Endothelial cell of umbilical vein (primary cell): ENCODE results near the gene ADGRG2. TPM values are rescaled to one million over a fixed set of nuclear protein-coding genes. Genes with fewer than 3 reads are reported as not detected.

Source experiments
- BruUV-seq: library from RNA; stranded (reverse); fragments of 400-500 nt; replicated peaks from 2 replicates; lab custom pipeline; 2021; lab: Mats Ljungman, UMichigan
- CTCF ChIA-PET: fragments of 300-600, 350-600 bp; sonication (Branson Sonifier 250); formaldehyde crosslinking; loops from one replicate; lab custom pipeline; 2021; ENCODE audit warnings: antibody characterized with exemption, inconsistent platforms; lab: Charles Lee
- POLR2A ChIA-PET: fragments of 300-600, 350-600 bp; sonication (Branson Sonifier 250); formaldehyde crosslinking; loops from one replicate; lab custom pipeline; 2021; ENCODE audit warnings: antibody characterized with exemption, inconsistent platforms; lab: Charles Lee
- DNase-seq: peaks from one replicate; pipeline ENCODE4 v3.0.0-alpha.2; 2011; ENCODE audit warnings: low read depth, low spot score
- FAIRE-seq: peaks from 2 replicates; lab custom pipeline; 2011; peaks lifted over from hg19 to GRCh38; lab: Jason Lieb, UNC
- H2AFZ ChIP-seq: 2 replicates; pipeline ENCODE4 v1.6.0; 2012; ENCODE audit warnings: low read depth, low read length, control low read depth, inconsistent platforms
- H3K27ac ChIP-seq: 2 replicates; pipeline ENCODE4 v1.5.1; 2011; ENCODE audit warnings: low read depth, mild to moderate bottlenecking, control low read depth, low read length, moderate library complexity; ENCODE audit not compliant: insufficient read depth
- H3K27me3 ChIP-seq, 2 experiments: 2 replicates each; pipeline versions ENCODE4 v1.6.0 to v1.6.1; 2011; ENCODE audit warnings: low read length in 2 of 2, mixed read lengths in 1 of 2; ENCODE audit not compliant: control insufficient read depth in 2 of 2, insufficient read depth in 2 of 2
- H3K36me3 ChIP-seq, 2 experiments: 2 replicates in 1 of 2; 3 replicates in 1 of 2; pipeline ENCODE4 v1.5.1; 2011; ENCODE audit warnings: low read length in 2 of 2, mild to moderate bottlenecking in 1 of 2, moderate library complexity in 1 of 2; ENCODE audit not compliant: control insufficient read depth in 2 of 2, insufficient read depth in 2 of 2; ENCODE audit errors: extremely low read depth in 1 of 2
- H3K4me1 ChIP-seq: 3 replicates; pipeline ENCODE4 v1.5.1; 2011; ENCODE audit warnings: mild to moderate bottlenecking, low read length; ENCODE audit not compliant: control insufficient read depth, insufficient read depth; ENCODE audit errors: extremely low read depth
- H3K4me2 ChIP-seq: 2 replicates; pipeline ENCODE4 v1.6.1; 2011; ENCODE audit warnings: low read length, control low read depth, mixed read lengths; ENCODE audit not compliant: insufficient read depth
- H3K4me3 ChIP-seq, 3 experiments: fragments of 200-600 bp in 1 of 3; sonication (generic), shearing (Covaris generic) in 1 of 3; replicated peaks in 1 of 3; 2 replicates each; pipeline ENCODE4 v1.5.1; 2011 to 2016; ENCODE audit warnings: control low read depth in 3 of 3, low read length in 3 of 3, mild to moderate bottlenecking in 2 of 3, inconsistent platforms in 1 of 3, low read depth in 1 of 3, moderate library complexity in 1 of 3; ENCODE audit not compliant: insufficient read depth in 1 of 3
- H3K79me2 ChIP-seq: 2 replicates; pipeline ENCODE4 v1.6.0; 2012; ENCODE audit warnings: low read length, inconsistent platforms; ENCODE audit not compliant: control insufficient read depth, insufficient read depth
- H3K9ac ChIP-seq: replicated peaks from 2 replicates; pipeline ENCODE3; 2011; ENCODE audit warnings: low read length, control low read depth; ENCODE audit not compliant: insufficient read depth; ENCODE audit errors: extremely low read depth
- H3K9me1 ChIP-seq: replicated peaks from 3 replicates; pipeline ENCODE4 v1.6.0; 2011; ENCODE audit warnings: mild to moderate bottlenecking, low read length; ENCODE audit not compliant: control insufficient read depth, insufficient read depth; ENCODE audit errors: extremely low read depth
- H3K9me3 ChIP-seq: replicated peaks from 2 replicates; pipeline ENCODE4 v1.5.1; 2012; ENCODE audit warnings: low read length, inconsistent platforms; ENCODE audit not compliant: control insufficient read depth, insufficient read depth
- H4K20me1 ChIP-seq: replicated peaks from 2 replicates; pipeline ENCODE3; 2011; ENCODE audit warnings: mild to moderate bottlenecking, low read length; ENCODE audit not compliant: control insufficient read depth, insufficient read depth; ENCODE audit errors: extremely low read depth
- EZH2 ChIP-seq: IDR thresholded peaks from 2 replicates; pipeline ENCODE4 v1.6.1; 2012; ENCODE audit warnings: borderline replicate concordance, low read depth, mild to moderate bottlenecking, moderate library complexity, low read length, inconsistent platforms; ENCODE audit not compliant: severe bottlenecking
- FOS ChIP-seq: IDR thresholded peaks from 2 replicates; pipeline ENCODE4 v1.6.1; 2011; ENCODE audit warnings: mild to moderate bottlenecking, low read length, moderate library complexity, borderline replicate concordance; ENCODE audit not compliant: insufficient read depth
- GATA2 ChIP-seq: IDR thresholded peaks from 2 replicates; pipeline ENCODE4 v1.7.0; 2011; ENCODE audit warnings: low read depth, mild to moderate bottlenecking, moderate library complexity, mixed read lengths, low read length; ENCODE audit not compliant: insufficient read length, insufficient read depth
- JUN ChIP-seq: IDR thresholded peaks from 2 replicates; pipeline ENCODE4 v1.6.1; 2011; ENCODE audit warnings: borderline replicate concordance, low read depth; ENCODE audit not compliant: insufficient read length, insufficient read depth
- MAX ChIP-seq: IDR thresholded peaks from 2 replicates; pipeline ENCODE4 v1.6.1; 2011; ENCODE audit not compliant: insufficient read depth, insufficient read length
- MYC ChIP-seq: IDR thresholded peaks from one replicate; pipeline ENCODE4 v1.6.1; 2011; ENCODE audit warnings: mild to moderate bottlenecking, low read depth, low read length
- POLR2A ChIP-seq: IDR thresholded peaks from 2 replicates; pipeline ENCODE4 v1.6.1; 2012; ENCODE audit warnings: low read depth, mild to moderate bottlenecking, control low read depth, low read length
- POLR2AphosphoS5 ChIP-seq: IDR thresholded peaks from 2 replicates; pipeline ENCODE4 v1.6.1; 2012; ENCODE audit warnings: low read depth, mild to moderate bottlenecking, control low read depth, low read length, moderate library complexity; ENCODE audit not compliant: insufficient read depth
- dilution Hi-C: fragments of 300-500 bp; cut with MboI; formaldehyde crosslinking; loops from one replicate; pipeline ENCODE4 v1.15.0; 2019; ENCODE audit warnings: low sequenced_read_pairs; ENCODE audit not compliant: extremely low pct_ligation_motif_present
- intact Hi-C: fragments of 100-400 bp; cut with micrococcal nuclease; formaldehyde crosslinking; loops from one replicate; pipeline ENCODE4 v1.10.0; 2022
- polyA plus RNA-seq, 4 experiments: library from polyadenylated mRNA; depleted of rRNA in 3 of 4; stranded (reverse) in 3 of 4; unstranded in 1 of 4; fragments of >200 nt; gene quantifications; 2 replicates each; pipeline versions ENCODE4 v1.2.1 to v1.2.3, GENCODE V29; 2011 to 2012; ENCODE audit warnings: missing spikeins in 1 of 4
- total RNA-seq: library from RNA; stranded (reverse); gene quantifications from 2 replicates; pipeline ENCODE4 v1.2.3, GENCODE V29; 2021
- TF ChIP-seq, protein P1 (sequence below), 2 donors: IDR thresholded peaks; 1 replicate in 1 of 2; 2 replicates in 1 of 2; pipeline ENCODE4 v1.5.1; 2011; ENCODE audit warnings: low read length in 2 of 2, mild to moderate bottlenecking in 2 of 2, moderate library complexity in 2 of 2, control low read depth in 1 of 2, inconsistent platforms in 1 of 2, low read depth in 1 of 2; ENCODE audit not compliant: insufficient read depth in 1 of 2; ENCODE audit errors: extremely low read depth in 1 of 2

Gene ADGRG2
- total and polyA plus RNA-seq, 2 donors (not counting 3 experiments of a cell fraction or from before 2014, with no cell fraction given), result not detected

DNA sequence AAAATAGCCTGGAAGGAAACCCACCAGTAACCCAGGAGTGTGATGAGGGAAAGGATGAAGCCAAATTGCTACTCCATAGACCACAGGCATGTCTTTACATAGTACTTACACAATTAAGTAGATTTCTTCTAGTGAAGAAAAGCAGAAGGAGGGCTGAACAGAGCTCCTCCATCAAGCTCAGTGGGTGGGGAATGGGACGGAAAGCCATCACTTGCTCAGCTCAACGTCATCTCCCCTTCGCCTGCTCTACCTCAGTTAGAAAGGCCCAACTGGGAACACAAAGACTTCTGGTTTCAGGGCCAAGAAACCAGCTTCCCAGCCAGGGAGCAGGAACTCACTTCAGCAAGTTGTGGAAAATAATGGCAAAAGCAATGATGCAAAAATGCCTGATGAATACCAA lies 36.6 kb downstream of the ADGRG2 start:
- Histone ChIP-seq H4K20me1 (no peaks in the 10 kb centered on the region), H3K36me3 (no peaks in the 10 kb centered on the region), H2AFZ (no peak overlapping the region), H3K4me2 (no peak overlapping the region), H3K79me2 (no peaks in the 10 kb centered on the region), H3K9me3 (no peaks in the 10 kb centered on the region), H3K27me3 (no peaks in the 10 kb centered on the region), H3K27ac (no peak overlapping the region), H3K9me1 (no peaks in the 10 kb centered on the region), H3K9ac (no peak overlapping the region), H3K4me1 (no peaks in the 10 kb centered on the region), H3K4me3 (no peak overlapping the region)
- CTCF ChIA-PET, result no interaction called here
- intact Hi-C loops, result no loop called here
- POLR2A ChIA-PET, result no interaction called here
- no peak for TF ChIP-seq JUN
- TF ChIP-seq POLR2AphosphoS5, result no peak
- no peak for TF ChIP-seq MYC
- TF ChIP-seq GATA2, result no peak
- TF ChIP-seq FOS, result no peak
- no peak for TF ChIP-seq POLR2A
- TF ChIP-seq MAX, result no peak
- TF ChIP-seq, protein P1, sequence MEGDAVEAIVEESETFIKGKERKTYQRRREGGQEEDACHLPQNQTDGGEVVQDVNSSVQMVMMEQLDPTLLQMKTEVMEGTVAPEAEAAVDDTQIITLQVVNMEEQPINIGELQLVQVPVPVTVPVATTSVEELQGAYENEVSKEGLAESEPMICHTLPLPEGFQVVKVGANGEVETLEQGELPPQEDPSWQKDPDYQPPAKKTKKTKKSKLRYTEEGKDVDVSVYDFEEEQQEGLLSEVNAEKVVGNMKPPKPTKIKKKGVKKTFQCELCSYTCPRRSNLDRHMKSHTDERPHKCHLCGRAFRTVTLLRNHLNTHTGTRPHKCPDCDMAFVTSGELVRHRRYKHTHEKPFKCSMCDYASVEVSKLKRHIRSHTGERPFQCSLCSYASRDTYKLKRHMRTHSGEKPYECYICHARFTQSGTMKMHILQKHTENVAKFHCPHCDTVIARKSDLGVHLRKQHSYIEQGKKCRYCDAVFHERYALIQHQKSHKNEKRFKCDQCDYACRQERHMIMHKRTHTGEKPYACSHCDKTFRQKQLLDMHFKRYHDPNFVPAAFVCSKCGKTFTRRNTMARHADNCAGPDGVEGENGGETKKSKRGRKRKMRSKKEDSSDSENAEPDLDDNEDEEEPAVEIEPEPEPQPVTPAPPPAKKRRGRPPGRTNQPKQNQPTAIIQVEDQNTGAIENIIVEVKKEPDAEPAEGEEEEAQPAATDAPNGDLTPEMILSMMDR (IDR thresholded peaks at IDR 0.05; ENCODE audit: extremely low read depth in 1 of 2, insufficient read depth in 1 of 2, low read depth in 1 of 2, low read length in 2 of 2), result no peak
- no peak for TF ChIP-seq EZH2
- BruUV-seq, result no TSS peak
- dilution Hi-C loops, result no loop called here
- DNase-seq (no peak), FAIRE-seq (no peak)
